Spinal cord (tissue), 10 donors: ENCODE data around the gene PON2. TPM values are rescaled to one million over a fixed set of nuclear protein-coding genes. Genes with fewer than 3 reads are reported as not detected.
A peak's percentile ranks its signal among the peaks of the same experiment; 100 is the strongest.

Experiments used
- DNase-seq, 6 donors: peaks; one replicate each; pipeline versions ENCODE4 v3.0.0 to v3.0.0-alpha.2; 2013 to 2015; ENCODE audit warnings: low spot score in 6 of 6, low read depth in 4 of 6
- H3K27ac ChIP-seq: one replicate; pipeline ENCODE4 v1.5.1; 2013; ENCODE audit warnings: low read depth, low read length, control low read depth
- H3K27me3 ChIP-seq: one replicate; pipeline ENCODE4 v1.6.1; 2013; ENCODE audit warnings: low read length; ENCODE audit not compliant: control insufficient read depth, insufficient read depth
- H3K36me3 ChIP-seq: one replicate; pipeline ENCODE4 v1.6.1; 2013; ENCODE audit warnings: low read length; ENCODE audit not compliant: control insufficient read depth, insufficient read depth
- H3K4me1 ChIP-seq: one replicate; pipeline ENCODE4 v1.6.1; 2013; ENCODE audit warnings: low read length; ENCODE audit not compliant: control insufficient read depth, insufficient read depth
- H3K4me3 ChIP-seq: one replicate; pipeline ENCODE4 v1.5.1; 2013; ENCODE audit warnings: low read depth, low read length, control low read depth
- H3K9me3 ChIP-seq: one replicate; pipeline ENCODE4 v1.6.1; 2013; ENCODE audit warnings: low read length; ENCODE audit not compliant: control insufficient read depth, insufficient read depth
- WGBS: methylation state at CpG from one replicate; pipeline ENCODE4 v1.1.5; 2013; ENCODE audit warnings: missing lambda C conversion rate; ENCODE audit not compliant: insufficient coverage; 5-methylcytosine and 5-hydroxymethylcytosine counted together
- polyA plus RNA-seq, 2 donors: library from polyadenylated mRNA; unstranded; fragments of 120-200 nt; gene quantifications; one replicate each; pipeline ENCODE4 v1.2.1, GENCODE V29; 2013; ENCODE audit not compliant: insufficient read length in 2 of 2
- total RNA-seq, 2 donors: library from RNA; depleted of rRNA in 1 of 2; stranded (reverse); fragments of 120-200 nt in 1 of 2; fragments of >200 nt in 1 of 2; gene quantifications; one replicate each; pipeline versions ENCODE4 v1.2.3 to v1.2.4, GENCODE V29; 2013 to 2014
- donor health status: healthy.

The PON2 gene
- total and polyA plus RNA-seq, 4 donors, result 167 to 286 (median 214) TPM

GRCh38 chr7:95432606-95433005 lies 2.2 kb downstream of the PON2 start:
- WGBS, result 96% methylated on average over 2 of the region's 2 CpGs
- H3K27ac ChIP-seq, result no peak overlapping the region
- no peak for DNase-seq
- no peaks in the 10 kb centered on the region for H3K36me3 ChIP-seq
- no peak overlapping the region for H3K4me3 ChIP-seq
- no peaks in the 10 kb centered on the region for H3K27me3 ChIP-seq
- H3K9me3 ChIP-seq, result no peaks in the 10 kb centered on the region
- H3K4me1 ChIP-seq, result peaks cover 5% of the 10 kb centered on the region

GRCh38 chr7:95430864-95431263 lies 4.0 kb downstream of the PON2 start:
- Histone ChIP-seq H3K4me3 (no peak overlapping the region), H3K4me1 (peaks cover 5% of the 10 kb centered on the region), H3K36me3 (no peaks in the 10 kb centered on the region), H3K27ac (no peak overlapping the region), H3K27me3 (no peaks in the 10 kb centered on the region), H3K9me3 (no peaks in the 10 kb centered on the region)
- no peak for DNase-seq
- 100% methylated on average over 1 of the region's 2 CpGs for WGBS

DNA sequence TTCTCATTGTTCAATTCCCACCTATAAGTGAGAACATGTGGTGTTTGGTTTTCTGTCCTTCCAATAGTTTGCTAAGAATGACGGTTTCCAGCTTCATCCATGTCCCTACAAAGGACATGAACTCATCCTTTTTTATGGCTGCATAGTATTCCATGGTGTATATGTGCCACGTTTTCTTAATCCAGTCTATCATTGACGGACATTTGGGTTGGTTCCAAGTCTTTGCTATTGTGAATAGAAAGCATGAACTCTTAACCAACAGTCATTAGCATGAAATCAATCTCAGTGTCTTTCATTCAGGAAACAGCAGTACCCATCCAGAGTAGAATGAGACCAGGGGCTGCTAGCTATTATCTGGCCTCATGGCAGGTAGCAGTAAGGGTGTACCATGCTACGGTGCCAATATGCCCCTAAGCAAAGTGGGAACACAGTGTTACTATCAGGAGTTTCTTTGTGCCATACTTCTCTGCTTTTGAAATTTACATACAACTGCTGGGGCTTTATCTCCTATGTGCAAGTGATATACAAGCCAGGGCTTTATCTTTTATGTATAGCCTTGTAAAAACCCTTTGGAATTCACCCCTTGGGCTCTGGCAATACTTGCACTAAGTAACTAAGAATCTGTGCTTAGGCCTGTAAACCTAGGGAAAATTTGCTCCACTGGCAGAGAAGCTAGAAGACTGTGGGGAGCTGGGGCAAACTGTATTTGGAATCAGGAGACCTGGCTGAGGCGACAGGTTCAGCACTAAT lies 5.4 kb downstream of the PON2 start:
- no peak overlapping the region for H3K27ac ChIP-seq
- no peak overlapping the region for H3K4me3 ChIP-seq
- no peak for DNase-seq
- no peaks in the 10 kb centered on the region for H3K4me1 ChIP-seq
- H3K27me3 ChIP-seq, result no peaks in the 10 kb centered on the region
- H3K36me3 ChIP-seq, result no peaks in the 10 kb centered on the region
- no peaks in the 10 kb centered on the region for H3K9me3 ChIP-seq
- WGBS, result 100% methylated on average over 1 of the region's 5 CpGs

GRCh38 chr7:95427914-95428516 lies 6.8 kb downstream of the PON2 start:
- Histone ChIP-seq H3K36me3 (no peaks in the 10 kb centered on the region), H3K4me3 (no peak overlapping the region), H3K9me3 (no peaks in the 10 kb centered on the region), H3K4me1 (no peaks in the 10 kb centered on the region), H3K27me3 (no peaks in the 10 kb centered on the region), H3K27ac (no peak overlapping the region)
- DNase-seq, result no peak
- no CpG with 5 or more reads among the region's 3 CpGs for WGBS

DNA sequence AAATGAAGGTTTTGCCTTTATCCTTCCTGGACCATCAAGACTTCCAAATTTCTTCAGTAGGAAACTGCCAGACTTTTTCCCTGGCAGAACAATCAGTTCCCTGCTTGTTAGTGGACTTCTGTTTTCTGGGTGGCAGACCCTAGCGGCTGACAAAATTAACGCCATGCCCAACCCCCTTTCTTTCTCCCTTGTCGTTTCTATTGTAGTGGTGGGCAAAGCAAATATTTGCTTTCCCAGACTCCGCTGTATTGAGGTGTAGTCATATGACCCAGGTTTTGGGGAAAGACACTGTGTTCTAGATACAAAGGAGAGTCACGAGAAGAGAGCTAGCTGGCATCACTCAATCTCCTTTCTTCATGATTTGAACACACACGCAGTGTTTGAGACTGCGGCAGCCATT lies 7.7 kb downstream of the PON2 start:
- peak overlapping the region; percentile 27 for H3K27ac ChIP-seq
- no peaks in the 10 kb centered on the region for H3K9me3 ChIP-seq
- H3K4me3 ChIP-seq, result no peak overlapping the region
- H3K36me3 ChIP-seq, result no peaks in the 10 kb centered on the region
- no CpG with 5 or more reads among the region's 7 CpGs for WGBS
- H3K27me3 ChIP-seq, result no peaks in the 10 kb centered on the region
- H3K4me1 ChIP-seq, result no peaks in the 10 kb centered on the region
- DNase-seq, result peak in 2 of 6 donors; percentile 74 to 79

- H3K4me1 ChIP-seq, result no peaks in the 10 kb centered on the region
- H3K27ac ChIP-seq, result no peak overlapping the region
- H3K27me3 ChIP-seq, result no peaks in the 10 kb centered on the region
- no peaks in the 10 kb centered on the region for H3K9me3 ChIP-seq
- no CpG with 5 or more reads among the region's 2 CpGs for whole genome bisulfite sequencing
- no peaks in the 10 kb centered on the region for H3K36me3 ChIP-seq
- no peak for DNase-seq
- H3K4me3 ChIP-seq, result no peak overlapping the region
These were observed 9.1 kb downstream of the PON2 start for GRCh38 chr7:95425694-95426093.

- WGBS, result no CpG with 5 or more reads among the region's 1 CpG
- H3K36me3 ChIP-seq, result no peaks in the 10 kb centered on the region
- H3K27me3 ChIP-seq, result no peaks in the 10 kb centered on the region
- H3K27ac ChIP-seq, result no peak overlapping the region
- H3K9me3 ChIP-seq, result no peaks in the 10 kb centered on the region
- no peaks in the 10 kb centered on the region for H3K4me1 ChIP-seq
- no peak overlapping the region for H3K4me3 ChIP-seq
- no peak for DNase-seq
These were observed 10.1 kb downstream of the PON2 start for GRCh38 chr7:95424716-95425115.

- no peak overlapping the region for H3K27ac ChIP-seq
- DNase-seq, result no peak
- no peaks in the 10 kb centered on the region for H3K4me1 ChIP-seq
- no peaks in the 10 kb centered on the region for H3K36me3 ChIP-seq
- no peak overlapping the region for H3K4me3 ChIP-seq
- H3K27me3 ChIP-seq, result no peaks in the 10 kb centered on the region
- H3K9me3 ChIP-seq, result no peaks in the 10 kb centered on the region
These were observed 12.9 kb downstream of the PON2 start for GRCh38 chr7:95421847-95422444.

DNA sequence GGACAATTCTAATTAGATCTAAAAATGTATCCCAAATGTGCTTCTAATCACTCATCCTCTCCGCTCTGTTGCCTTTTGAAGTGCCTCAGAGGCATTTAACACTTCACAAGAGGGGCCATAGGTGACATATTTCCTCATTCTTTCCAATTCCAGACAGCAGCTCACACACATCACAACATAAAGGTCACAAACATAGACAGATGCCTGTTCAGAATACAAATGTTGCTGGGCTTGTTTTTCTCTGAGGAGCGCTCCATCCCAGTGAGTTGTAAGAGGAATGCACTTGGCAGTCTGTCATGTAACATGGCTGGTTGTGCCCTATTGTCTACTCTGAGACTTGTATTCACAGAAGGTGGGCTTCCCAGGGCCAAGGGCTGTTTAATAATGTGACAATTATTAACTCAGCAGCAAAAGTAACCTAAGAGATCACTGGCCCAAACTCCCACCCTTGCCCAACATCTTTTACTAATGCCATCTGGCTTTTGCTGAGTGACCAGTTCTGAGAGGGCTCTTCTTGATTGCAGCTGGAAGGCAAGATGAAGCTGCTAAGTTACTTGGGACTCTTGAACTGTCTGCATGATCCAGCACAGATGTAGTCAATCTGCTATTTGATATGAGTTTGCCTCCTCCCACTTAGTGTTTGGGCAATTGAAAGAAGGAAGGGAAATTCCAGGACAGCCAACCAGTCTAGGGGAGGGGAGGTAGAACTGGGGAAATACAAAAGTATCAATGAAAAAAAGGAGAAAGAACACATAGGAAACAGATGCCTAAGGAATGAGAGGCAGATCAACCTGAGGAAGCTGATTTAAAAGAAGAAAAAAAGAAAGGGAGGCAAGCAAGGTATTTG lies 13.6 kb downstream of the PON2 start:
- 47% methylated on average over 2 of the region's 2 CpGs for WGBS
- H3K27me3 ChIP-seq, result no peaks in the 10 kb centered on the region
- H3K9me3 ChIP-seq, result no peaks in the 10 kb centered on the region
- DNase-seq, result peak in 4 of 6 donors; percentile 28 to 85 (median 56)
- H3K36me3 ChIP-seq, result no peaks in the 10 kb centered on the region
- H3K4me3 ChIP-seq, result no peak overlapping the region
- H3K27ac ChIP-seq, result no peak overlapping the region
- no peaks in the 10 kb centered on the region for H3K4me1 ChIP-seq
